Prostate gland (tissue), 1 donor: ENCODE measurements around the gene RPL29.

ENCODE experiments used
- POLR2A ChIP-seq: fragments of 450-650 bp; IDR thresholded peaks from one replicate; pipeline ENCODE4 v1.6.1; 2016; ENCODE audit warnings: antibody characterized with exemption, mild to moderate bottlenecking
- POLR2AphosphoS5 ChIP-seq: sonication (generic); formaldehyde crosslinking; IDR thresholded peaks from one replicate; pipeline ENCODE4 v1.6.1; 2017; ENCODE audit warnings: antibody characterized with exemption

DNA sequence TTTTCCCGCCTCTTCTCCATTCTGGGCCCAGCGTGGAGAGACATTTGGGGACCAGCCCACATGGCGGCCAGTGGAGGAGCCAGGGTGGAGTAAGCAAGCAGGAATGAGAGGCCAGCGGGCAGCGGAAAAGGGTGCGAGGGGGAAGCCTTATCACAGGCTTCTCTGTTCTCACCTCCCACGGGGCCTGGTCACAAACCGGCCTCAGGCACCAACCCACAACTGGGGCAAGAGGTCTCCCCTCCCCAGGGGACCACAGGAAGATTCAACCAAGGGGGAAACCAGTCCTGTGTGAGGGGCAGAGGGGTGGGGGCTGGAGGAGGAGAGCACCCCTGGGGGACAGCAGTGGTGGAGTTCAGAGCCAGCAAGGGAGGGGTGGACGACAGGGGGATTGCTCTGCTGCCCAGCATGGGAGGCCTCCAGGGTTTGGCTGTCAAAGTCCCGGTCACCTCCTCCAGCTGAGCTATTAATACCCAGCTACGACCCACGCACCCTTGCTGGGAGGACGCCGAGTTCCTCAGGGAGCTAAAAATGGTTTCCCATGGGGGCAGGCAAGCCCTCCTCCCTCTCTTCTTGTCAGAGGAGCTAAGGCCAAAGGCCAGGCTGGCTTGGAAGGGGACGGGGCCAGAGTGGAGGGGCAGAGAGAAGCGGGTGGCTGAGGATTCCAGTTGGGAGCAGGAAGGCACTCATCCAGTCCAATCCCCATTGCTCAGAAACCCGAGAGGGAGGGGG, 23.8 kb upstream of the RPL29 start:
- TF ChIP-seq POLR2AphosphoS5 (peak; percentile 43), POLR2A (no peak)
